HG03439 (cell line): ENCODE data around the gene CCNA2.
A peak's percentile ranks its signal among the peaks of the same experiment; 100 is the strongest.

ENCODE experiments used
- ATAC-seq: cut with Tn5 transposase; IDR thresholded peaks from one replicate; pipeline ENCODE4 v1.9.1; 2021; ENCODE audit warnings: mild to moderate bottlenecking, moderate library complexity; ENCODE audit not compliant: unreplicated experiment

The CCNA2 gene

DNA sequence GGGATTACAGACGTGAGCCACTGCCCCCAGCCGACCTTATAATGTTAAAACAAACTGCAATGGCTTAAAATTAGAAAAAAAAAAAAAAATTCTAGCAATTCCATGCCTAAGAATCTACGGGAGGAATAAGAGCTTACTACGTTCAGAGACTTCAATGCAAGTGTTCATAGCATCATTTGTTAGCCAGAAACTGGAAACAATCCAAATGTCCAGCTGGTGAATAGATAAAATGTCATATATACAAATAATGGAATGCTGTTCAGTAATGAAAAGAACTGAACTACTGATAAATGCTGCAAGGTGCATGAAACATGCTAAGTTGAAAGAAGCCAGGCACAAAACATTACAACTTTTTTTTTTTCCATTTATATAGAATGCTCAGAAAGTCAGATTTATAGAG, 17.3 kb downstream of the CCNA2 start:
- no peak for ATAC-seq

DNA sequence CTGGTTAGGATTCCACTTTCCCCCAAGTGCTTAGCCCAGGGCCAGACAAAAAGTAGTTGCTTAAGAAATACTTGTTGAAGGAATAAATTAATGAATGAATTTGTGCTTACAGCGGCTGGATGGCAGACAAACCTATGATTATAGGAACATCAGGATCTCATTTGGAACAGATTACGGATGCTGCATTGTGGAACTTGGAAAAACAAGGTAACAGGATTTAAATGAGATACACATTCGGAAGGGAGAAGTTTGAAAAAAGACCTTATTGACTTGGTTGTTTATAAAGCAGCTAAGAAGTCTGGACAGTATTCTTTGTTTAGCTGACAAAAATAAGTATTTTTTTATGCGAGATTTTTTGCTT, 22.0 kb downstream of the CCNA2 start:
- ATAC-seq = no peak

DNA sequence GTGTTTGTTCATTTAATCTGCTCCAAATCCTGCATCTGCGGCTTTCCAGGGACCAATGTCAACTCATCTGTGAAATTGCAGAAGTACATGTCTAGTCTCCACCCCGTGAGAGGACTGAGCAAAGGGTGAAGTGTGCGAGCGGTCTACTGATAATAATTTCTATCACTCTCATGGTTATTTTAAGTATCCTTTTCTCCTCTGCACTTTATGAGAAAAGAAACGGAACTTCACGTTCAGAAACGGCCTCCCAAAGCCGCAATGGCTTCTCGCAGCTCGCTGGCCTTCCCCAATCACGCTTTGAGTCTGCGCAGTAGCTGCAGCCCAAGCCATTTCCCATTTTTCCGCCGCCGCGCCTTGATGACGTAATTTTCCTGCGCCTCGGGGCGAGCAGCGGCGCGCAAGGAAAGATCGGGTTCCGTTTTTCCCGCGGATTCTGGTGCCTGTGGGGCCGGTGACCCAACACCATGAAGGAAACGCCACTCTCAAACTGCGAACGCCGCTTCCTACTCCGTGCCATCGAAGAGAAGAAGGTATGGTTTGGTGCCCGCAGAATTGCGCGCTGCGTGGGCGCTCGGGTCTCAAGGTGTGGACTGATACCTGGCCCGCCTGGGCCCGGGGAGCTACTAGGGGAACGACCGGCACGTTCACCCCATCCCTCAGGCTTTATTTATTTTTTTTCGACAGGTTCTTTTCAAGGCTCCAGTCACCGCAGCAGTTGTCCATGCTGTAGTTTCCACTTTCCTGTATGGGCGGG, 22.5 kb downstream of the CCNA2 start, which contains the start of gene EXOSC9:
Gene EXOSC9 (plus strand): TSS at position 363 of the 754 bp plus-strand sequence. CDS start 102 bp downstream, at position 465.
- ATAC-seq = peak; percentile 77

DNA sequence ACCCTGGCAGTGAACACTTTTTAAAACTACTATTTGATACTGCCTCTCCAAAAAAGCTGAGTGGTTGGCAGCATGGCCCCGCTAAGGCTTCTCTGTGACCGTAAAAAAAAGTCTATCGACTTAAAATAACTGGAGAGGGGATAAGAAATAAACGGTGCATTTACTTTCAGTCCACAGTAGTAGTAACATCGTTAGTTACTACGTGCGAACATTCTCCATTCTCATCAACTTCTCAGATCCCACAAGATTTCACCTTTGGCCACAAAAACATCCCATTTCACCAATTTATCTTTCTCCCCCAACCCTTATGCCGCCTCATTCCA, 23.1 kb downstream of the CCNA2 start:
- peak; percentile 12 for ATAC-seq

DNA sequence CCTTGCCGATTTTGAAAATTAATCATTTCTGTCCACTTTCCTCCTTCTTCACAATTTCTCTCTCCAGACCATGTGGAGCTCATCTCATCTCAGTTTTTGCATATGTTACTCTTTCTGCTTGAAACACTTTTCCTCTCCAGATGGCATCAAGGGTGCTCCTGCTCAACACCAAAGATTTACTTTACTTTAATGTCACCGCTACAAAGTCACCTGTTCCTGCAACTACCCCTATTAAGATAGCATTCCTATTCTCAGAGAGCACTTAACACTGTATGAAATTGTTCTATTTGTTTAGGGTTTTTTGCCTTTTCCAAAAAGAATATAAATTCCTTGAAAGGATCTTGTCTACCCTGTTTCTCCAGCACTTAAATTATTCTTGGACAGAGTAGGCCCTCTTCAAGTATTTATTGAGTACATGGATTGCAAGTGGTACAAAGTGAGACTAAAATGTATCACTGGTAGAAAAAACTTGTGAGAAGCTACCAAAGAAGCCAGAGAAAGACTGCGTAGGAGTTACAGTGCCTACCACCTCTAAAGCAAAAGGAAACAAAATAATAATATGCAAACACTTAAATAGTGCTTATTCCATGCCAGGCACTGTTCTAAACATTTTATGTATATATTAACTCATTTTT, 23.7 kb downstream of the CCNA2 start:
- ATAC-seq = no peak

DNA sequence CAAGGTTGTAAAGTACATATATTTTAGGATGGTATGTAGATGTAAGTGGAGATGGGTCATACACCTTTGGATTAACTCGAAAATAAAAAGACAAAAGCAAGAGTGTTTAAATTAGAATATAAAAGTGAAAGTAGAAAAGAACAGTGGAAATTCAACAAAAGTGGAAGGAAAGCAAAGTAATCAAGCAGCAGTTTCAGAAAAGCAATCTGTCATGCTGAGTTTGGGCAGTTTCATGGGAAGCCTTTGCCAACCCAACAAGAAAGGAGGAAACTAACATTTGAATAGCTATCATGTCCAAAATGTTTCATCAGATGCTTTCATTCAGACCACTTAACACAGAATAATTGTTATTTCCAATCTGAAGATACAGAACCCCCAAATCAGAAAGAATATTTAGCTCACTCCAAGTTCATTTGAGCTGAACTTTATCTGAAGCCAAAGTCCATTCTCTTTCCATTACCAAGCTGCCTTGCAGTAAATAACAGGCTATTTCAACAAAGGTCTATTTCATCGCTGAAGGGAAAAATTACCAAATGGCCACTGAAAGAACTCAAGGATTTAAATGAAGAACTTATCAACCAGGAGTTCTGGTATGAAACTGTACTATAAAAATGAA, 24.4 kb downstream of the CCNA2 start:
- no peak for ATAC-seq

DNA sequence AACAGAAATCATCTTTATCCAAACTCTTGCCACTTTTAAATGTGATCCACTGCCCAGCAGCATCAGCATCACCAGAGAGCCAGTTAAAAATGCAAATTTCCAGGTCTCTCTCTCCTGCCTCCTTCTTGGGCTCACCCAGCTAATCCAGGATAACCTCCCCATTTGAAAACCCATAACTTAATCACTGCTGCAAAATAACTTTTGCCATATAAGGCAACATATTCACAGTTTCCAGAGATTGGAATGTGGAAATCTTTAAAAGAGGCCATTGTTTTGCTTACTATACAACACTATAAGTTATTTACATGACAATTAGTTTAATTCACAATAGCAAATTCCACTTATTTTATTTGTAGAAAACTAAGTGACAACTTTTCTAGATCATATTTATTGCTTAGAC, 27.4 kb downstream of the CCNA2 start:
- ATAC-seq = no peak

DNA sequence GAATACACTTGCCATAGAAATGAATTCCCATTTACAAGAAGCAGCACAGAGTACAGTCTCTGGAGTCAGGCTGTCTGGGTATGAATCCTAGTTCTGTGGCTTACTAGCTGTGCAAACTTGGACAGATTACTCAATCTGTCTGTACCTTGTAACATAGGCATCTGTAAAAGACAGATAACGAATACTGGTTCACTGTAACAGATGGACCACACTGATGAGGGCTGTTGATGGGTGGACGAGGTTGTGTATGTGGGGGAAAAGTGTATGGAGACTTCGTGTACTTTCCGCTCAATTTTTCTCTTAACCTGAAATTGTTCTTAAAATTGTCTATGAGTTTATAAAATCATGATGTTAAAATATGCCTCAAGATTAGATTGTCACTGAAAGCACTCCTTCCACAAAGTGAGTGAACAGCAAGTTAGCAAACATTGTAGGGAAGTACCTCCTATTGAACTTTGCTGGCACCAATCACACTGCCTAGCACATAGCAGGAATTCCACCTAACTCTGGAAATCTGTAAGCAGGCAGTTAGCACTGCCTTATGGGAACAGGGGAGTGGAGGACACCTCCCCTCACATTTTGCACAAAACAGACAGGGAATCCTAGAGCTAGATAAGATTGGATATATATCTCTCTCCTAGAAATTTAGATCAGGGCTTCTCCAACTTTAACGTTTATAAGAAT, 29.0 kb downstream of the CCNA2 start:
- no peak for ATAC-seq

DNA sequence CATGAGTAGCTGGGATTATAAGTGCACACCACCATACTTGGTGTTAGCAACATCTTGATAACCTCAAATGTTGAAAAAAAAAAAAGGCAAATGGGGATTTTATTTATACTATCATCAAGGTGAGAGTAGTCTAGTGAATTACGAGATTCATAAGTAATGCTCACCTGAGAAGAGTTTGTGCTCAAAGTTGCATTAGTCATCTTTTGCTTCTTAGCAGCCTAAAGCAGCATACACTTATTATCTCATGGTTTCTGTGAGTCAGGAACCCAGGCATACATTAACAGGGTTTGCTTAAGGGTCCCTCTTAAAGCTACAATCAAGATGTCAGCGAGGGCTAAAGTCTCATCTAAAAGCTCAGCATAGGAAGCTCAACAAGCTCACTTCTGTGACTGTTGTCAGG, 30.7 kb downstream of the CCNA2 start:
- ATAC-seq = no peak

DNA sequence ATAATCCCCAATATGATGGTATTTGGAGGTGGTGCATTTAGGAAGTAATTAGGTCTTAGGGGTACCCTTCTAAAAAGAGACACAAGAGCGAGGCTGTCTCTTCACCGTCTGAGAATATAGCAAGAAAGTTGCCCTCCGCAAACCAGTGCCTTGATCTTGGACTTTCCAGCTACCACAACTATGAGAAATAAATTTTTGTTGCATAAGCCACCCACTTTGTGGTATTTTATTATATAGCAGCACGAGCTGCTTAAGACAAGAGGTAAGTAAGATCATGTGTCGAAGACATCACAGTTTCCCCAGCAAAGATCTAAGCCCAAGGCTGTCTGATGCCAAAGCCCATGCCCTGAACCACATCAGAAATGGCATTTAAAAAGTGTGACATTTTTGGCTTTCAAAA, 32.2 kb downstream of the CCNA2 start:
- ATAC-seq = no peak

DNA sequence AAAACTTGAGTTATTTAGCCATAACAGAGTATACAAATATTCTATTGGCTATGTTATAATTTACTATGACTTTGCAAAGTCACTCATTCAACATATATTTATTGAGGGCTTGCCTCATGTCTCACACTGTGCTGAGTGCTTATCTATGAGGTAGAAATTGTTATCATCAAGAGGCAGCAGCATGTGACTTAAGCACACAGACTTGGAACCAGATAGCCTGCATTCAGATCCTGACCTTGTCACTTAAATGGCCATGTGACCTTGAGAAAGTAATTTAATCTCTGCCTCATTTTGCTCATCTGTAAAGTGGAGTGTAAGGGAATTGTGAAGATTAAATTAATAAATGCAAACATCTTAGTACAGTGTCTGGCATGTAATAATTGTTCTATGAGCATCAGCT, 32.7 kb downstream of the CCNA2 start:
- no peak for ATAC-seq

DNA sequence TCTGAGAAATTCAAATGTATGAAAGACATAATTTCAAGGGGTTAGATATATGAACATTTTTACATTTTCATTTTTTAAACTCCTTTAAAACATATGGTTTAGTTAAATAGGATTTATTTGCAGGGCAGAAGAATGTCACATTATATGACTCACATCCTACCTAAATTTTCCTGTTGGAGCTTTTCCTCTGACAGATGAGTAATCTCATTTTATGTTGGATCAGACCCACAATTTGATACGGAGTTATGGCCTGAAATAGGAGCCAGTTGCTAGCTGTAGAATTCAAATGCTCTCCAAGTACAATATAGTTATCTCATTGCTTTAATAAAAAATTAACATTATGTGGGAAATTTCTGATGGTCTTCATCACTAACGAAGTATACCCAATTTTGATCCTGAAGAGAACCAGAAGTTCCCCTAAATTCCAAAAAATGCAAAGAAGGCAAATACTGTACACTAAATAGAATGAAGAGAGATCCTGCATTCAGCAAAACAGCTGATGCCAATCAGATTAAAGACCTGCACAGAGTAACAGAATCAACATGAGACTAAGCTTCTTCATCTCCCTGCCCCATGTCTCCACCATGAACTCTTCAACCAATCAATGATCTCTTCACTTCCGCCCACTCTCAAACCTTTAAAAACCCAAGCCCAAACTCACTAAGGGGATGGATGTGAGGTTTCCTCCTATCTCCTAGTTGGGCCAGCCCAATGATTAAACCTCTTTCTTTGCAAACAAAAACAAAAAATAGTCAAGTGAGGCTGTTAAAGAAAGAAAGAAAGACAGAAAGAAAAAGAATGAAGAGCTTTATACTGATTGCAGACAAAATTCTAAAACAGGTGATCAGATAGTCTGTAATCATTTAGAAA, 33.5 kb downstream of the CCNA2 start:
- ATAC-seq = no peak

DNA sequence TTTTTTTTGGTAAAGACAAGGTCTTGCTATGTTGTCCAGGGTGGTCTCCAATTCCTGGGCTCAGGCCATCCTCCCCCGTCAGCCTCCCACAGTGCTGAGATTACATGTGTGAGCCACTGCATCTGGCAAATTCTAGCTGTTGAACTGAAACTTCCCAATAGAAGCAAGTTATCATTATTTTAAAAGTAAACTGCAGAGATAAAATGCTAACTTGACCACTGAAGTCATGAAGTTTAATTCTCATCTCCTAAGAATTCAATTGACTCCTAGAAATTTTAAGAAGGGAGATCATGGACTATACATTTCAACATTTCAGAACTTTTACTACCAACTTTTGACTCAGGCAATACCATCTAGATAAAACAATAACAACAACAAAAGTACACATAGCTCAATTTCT, 34.2 kb downstream of the CCNA2 start:
- no peak for ATAC-seq

DNA sequence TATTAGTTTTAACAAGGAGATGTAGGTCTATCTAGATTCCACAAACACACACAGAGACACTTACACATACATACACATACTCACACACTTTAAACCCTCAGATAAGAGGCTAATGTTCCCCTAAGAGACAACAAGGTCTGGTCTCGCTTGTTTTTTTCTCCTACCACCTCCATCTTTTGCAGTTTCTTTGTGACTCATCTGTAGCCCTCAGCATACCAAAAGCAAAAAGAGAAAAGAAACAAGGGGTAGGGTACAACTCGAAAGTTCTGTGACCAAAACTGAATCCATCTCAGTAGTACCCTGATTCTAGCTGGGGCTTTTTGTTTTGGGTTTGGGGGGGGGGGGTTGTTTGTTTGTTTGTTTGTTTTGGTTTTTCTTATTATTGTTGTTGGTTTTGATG, 34.8 kb downstream of the CCNA2 start:
- ATAC-seq = peak; percentile 93

DNA sequence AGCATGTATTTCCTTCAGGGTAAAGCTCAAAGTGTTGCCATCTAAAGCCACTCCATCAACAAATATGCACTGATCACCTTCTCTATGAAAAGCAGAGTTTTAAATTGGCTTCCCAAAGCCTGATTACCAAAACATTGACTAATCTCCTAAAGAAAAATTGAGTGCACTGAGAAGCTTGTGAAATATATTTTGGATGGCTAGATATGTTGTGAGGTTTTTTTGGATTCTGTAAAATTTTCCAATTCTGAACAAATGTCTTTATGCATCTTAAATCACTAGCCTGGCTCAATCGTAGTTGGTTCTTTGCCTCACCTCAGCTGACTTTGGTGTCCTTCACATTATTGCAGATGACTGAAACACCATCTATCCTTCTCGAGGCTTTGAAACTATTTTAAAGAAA, 37.5 kb downstream of the CCNA2 start:
- ATAC-seq = no peak

DNA sequence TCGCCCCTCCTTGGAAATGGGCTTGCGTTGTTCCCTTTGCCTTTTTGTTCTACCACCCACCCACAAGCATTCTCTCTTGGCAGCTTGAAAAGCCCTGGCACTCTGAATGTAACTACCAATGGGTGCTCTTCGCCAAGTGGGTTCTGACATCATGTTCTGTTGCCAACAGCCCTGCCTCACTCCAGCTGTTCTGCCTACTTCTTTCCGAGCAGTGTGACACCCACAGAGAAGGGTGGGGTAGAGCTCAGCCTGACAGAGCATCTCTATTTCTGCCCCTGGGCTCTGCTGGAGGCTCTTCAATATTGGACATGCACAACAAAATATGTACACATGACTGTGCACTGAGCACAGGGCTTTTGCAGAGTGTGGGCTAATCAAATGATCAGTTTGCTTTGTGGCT, 38.2 kb downstream of the CCNA2 start:
- ATAC-seq = no peak

DNA sequence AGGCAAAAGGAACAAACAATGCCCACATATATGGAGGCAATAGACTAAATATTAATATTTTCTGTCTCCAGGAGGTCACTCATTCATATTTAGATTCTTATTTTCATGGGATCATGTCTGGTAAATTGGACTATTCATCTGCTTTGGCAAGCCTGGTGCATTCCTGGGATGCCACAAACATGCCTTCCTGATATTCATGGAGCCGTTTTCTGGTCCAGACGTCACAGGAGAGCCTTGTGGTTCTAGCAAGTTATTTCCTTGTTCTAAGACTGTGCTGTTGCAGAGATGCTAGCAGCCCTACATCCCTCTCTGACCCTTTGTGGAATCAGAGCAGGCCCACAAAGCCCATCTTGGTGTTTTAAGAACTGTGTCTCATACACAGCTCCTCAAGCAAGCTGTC, 38.7 kb downstream of the CCNA2 start:
- no peak for ATAC-seq

DNA sequence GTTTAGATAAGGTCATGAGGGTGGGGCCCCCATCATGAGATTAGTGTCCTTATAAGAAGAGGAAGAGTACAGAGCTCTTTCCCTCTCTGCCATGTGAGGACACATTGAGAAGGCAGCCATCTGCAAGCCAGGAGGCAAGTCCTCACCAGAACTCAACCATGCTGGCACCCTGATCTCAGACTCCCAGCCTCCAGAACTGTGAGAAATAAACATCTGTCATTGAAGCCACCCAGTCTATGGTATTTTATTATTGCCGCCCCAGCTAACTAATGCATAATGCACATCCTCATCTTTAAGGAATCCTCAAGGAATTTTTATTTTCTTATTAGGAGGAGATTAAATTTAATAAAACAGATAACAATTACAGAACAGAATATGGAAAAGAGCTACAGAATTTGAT, 39.3 kb downstream of the CCNA2 start:
- no peak for ATAC-seq

DNA sequence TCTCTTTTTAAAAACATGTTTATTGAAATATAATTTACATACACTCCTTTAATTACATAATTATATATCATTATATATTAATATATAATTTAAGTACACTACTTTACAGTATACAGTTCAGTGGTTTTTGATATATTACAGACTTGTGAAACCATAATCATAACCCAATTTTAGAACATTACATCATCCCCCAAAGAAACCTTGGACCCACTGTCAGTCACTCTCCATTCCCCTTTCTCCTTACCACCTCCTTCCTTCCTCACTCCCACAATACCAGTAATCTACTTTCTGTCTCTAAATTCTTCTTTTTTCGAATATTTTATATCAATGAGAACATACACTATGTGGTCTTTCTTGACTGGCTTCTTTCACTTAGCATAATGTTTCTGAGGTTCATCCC, 40.5 kb downstream of the CCNA2 start:
- ATAC-seq = no peak

DNA sequence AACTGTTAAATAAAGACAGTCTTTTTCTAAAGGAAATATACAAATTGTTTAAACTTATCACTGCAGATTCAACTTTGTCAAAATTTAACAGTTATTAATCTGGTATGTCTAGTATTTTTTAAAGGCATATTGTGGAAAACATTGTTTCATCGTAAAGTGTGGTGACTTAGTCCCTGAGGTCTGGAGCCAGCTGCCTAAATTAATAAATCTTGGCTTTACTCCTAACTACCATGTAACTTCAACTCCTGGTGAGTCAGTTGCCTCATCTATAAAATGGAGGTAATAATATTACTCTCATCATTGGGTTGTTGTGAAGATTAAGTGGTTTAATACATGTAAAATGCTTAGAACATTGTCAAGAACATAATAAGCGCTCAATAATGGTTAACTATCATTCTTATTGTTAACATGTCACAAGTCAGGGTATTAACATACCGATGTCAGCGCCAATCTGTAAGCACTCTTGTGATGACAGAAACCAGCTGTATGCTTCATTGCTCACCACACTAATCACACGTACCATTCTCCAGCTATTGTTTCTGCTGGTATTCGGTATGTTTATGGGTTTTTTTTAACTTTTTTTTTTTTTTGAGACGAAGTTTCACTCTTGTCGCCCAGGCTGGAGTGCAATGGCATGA, 44.6 kb downstream of the CCNA2 start:
- ATAC-seq = no peak
